ENCODE data around the gene PIK3R6. TPM values are rescaled to one million over a fixed set of nuclear protein-coding genes. Genes with fewer than 3 reads are reported as not detected.

PIK3R6 gene
- total RNA-seq (2014; rRNA removed; shearing (Covaris generic)) (0.24 TPM in 1 of 2 replicates, not detected in the other), polyA plus RNA-seq (2016; fragmentation: Nextera tagmentation; extraction: Ambion mirVana) (0.11 and 0.14 TPM in 2 replicates)
- long read RNA-seq = 0 reads

GRCh38 chr17:8867361-8867981 lies at the start of gene PIK3R6:
PIK3R6 (minus strand) TSS chr17:8867674; CDS start chr17:8849794, 17,880 bp downstream.
- no peak within 1 kb of the TSS for H3K27ac Mint-ChIP-seq

GRCh38 chr17:8916466-8916865 lies 49.0 kb upstream of the PIK3R6 start:
- Histone ChIP-seq H3F3A (replicated peaks; ENCODE audit: low read depth) (no peaks in the 10 kb centered on the region), H2AFZ (no peak overlapping the region), H3K4me2 (no peak overlapping the region), H3K4me1 (ENCODE audit: insufficient read depth) (no peaks in the 10 kb centered on the region), H3K9me2 (ENCODE audit: insufficient read depth) (peaks cover 4% of the 10 kb centered on the region; the same call in 1 of the 2 replicates), H3K4me3 (no peak overlapping the region), H3K27me3 (ENCODE audit: insufficient read depth) (no peaks in the 10 kb centered on the region), H3K79me2 (replicated peaks; ENCODE audit: insufficient read depth) (no peaks in the 10 kb centered on the region), H4K20me1 (replicated peaks; ENCODE audit: insufficient read depth) (no peaks in the 10 kb centered on the region), H3K27ac (ENCODE audit: low read depth) (no peak overlapping the region), H3K36me3 (ENCODE audit: insufficient read depth) (no peaks in the 10 kb centered on the region)
- no peak overlapping the region for H3K4me3 Mint-ChIP-seq
- peaks cover 9% of the 10 kb centered on the region for H3K27me3 Mint-ChIP-seq (ENCODE audit: insufficient read depth, low read depth, poor library complexity)
- no peak for ATAC-seq
- no peaks in the 10 kb centered on the region for H3K4me1 Mint-ChIP-seq
- H3K36me3 Mint-ChIP-seq (ENCODE audit: low read depth) = peaks cover 9% of the 10 kb centered on the region
- no peak overlapping the region for H3K27ac Mint-ChIP-seq
- no peak for DNase-seq (ENCODE audit: low spot score)
- H3K9me3 Mint-ChIP-seq = peaks cover 17% of the 10 kb centered on the region
- TF ChIP-seq ZNF462 (CRISPR knock-in tag; IDR thresholded peaks at IDR 0.05) (no peak), CTCF (conservative IDR thresholded peaks at IDR 0.05; ENCODE audit: low read depth in 2 of 2) (no peak), ZNF114 (CRISPR knock-in tag; IDR thresholded peaks at IDR 0.05) (no peak), ZNF331 (CRISPR knock-in tag; IDR thresholded peaks at IDR 0.05; ENCODE audit: low read depth) (no peak), CREB1 (CRISPR knock-in tag; IDR thresholded peaks at IDR 0.05; ENCODE audit: low read depth) (no peak)

More at GRCh38 chr17:8867361-8867981, at the start of gene PIK3R6:
- H3K4me3 Mint-ChIP-seq = no peak within 1 kb of the TSS; the same call in 2 of the 3 replicates
- Histone ChIP-seq H3K79me2 (replicated peaks; ENCODE audit: insufficient read depth) (no peaks in the 10 kb centered on the region), H3K4me2 (no peak within 1 kb of the TSS), H2AFZ (no peak within 1 kb of the TSS), H3F3A (replicated peaks; ENCODE audit: low read depth) (no peaks in the 10 kb centered on the region), H3K4me3 (no peak within 1 kb of the TSS), H3K9me2 (ENCODE audit: insufficient read depth) (no peaks in the 10 kb centered on the region), H3K4me1 (ENCODE audit: insufficient read depth) (no peaks in the 10 kb centered on the region), H3K27me3 (ENCODE audit: insufficient read depth) (no peaks in the 10 kb centered on the region), H3K36me3 (ENCODE audit: insufficient read depth) (no peaks in the 10 kb centered on the region), H4K20me1 (replicated peaks; ENCODE audit: insufficient read depth) (no peaks in the 10 kb centered on the region), H3K27ac (ENCODE audit: low read depth) (no peak within 1 kb of the TSS)
- TF ChIP-seq CREB1 (CRISPR knock-in tag; IDR thresholded peaks at IDR 0.05; ENCODE audit: low read depth) (no peak), CTCF (conservative IDR thresholded peaks at IDR 0.05; ENCODE audit: low read depth in 2 of 2) (no peak), STAT1 (IDR thresholded peaks at IDR 0.05; ENCODE audit: unreplicated experiment) (no peak), EZH2 (IDR thresholded peaks at IDR 0.05; ENCODE audit: low read depth, unreplicated experiment) (no peak), ZNF331 (CRISPR knock-in tag; IDR thresholded peaks at IDR 0.05; ENCODE audit: low read depth) (no peak)
- no peaks in the 10 kb centered on the region; the same call in 2 of the 3 replicates for H3K9me3 Mint-ChIP-seq
- H3K4me1 Mint-ChIP-seq = no peaks in the 10 kb centered on the region; the same call in 1 of the 3 replicates
- H3K27me3 Mint-ChIP-seq (ENCODE audit: insufficient read depth, low read depth, poor library complexity) = peaks cover 7% of the 10 kb centered on the region
- no peaks in the 10 kb centered on the region; the same call in 2 of the 3 replicates for H3K36me3 Mint-ChIP-seq (ENCODE audit: low read depth)
- ATAC-seq = no peak
- no peak for DNase-seq (ENCODE audit: low spot score)
